Neural progenitor cell (in vitro differentiated cells): ENCODE results near the gene IQCH.

Source experiments
- EZH2 ChIP-seq: fragments of 200-600 bp; sonication (generic); IDR thresholded peaks from 2 replicates; pipeline ENCODE4 v1.6.1; 2017; ENCODE audit warnings: antibody characterized with exemption, mild to moderate bottlenecking, moderate library complexity
- EZH2phosphoT487 ChIP-seq: fragments of 200-600 bp; sonication (generic); IDR thresholded peaks from 2 replicates; pipeline ENCODE4 v1.6.1; 2017; ENCODE audit warnings: antibody characterized with exemption
- TF ChIP-seq, protein P1 (sequence below): fragments of 200-600 bp; sonication (generic); IDR thresholded peaks from 2 replicates; pipeline ENCODE4 v1.5.1; 2017; ENCODE audit warnings: antibody characterized with exemption, mild to moderate bottlenecking

DNA sequence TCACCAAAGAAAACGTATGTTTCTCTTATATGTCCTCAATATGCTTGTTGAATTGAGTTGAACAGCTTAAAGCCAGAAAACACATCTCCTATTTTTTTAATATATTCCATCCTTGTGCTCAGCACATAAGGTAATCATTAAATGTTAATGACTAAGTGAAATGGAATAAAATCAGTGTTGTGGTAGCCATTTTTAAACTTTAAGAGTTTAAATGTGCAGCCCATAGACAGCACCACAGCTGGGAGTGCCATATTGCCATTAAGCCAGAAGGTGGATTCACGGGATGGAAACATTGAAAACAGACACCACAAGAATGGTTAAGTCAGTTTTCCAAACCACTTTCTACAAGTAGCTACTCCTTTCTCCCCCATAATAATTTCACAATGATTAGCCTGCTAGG, 189.5 kb downstream of the IQCH start:
- TF ChIP-seq, protein P1, sequence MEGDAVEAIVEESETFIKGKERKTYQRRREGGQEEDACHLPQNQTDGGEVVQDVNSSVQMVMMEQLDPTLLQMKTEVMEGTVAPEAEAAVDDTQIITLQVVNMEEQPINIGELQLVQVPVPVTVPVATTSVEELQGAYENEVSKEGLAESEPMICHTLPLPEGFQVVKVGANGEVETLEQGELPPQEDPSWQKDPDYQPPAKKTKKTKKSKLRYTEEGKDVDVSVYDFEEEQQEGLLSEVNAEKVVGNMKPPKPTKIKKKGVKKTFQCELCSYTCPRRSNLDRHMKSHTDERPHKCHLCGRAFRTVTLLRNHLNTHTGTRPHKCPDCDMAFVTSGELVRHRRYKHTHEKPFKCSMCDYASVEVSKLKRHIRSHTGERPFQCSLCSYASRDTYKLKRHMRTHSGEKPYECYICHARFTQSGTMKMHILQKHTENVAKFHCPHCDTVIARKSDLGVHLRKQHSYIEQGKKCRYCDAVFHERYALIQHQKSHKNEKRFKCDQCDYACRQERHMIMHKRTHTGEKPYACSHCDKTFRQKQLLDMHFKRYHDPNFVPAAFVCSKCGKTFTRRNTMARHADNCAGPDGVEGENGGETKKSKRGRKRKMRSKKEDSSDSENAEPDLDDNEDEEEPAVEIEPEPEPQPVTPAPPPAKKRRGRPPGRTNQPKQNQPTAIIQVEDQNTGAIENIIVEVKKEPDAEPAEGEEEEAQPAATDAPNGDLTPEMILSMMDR: no peak
- no peak for TF ChIP-seq EZH2
- no peak for TF ChIP-seq EZH2phosphoT487
